Choroid plexus epithelial cell (primary cell): Measurements from ENCODE around the gene VTI1B.
A peak's percentile ranks its signal among the peaks of the same experiment; 100 is the strongest.

Experiments
- DNase-seq: peaks from one replicate; pipeline ENCODE4 v3.0.0-alpha.2; 2010; ENCODE audit warnings: low read depth
- H3K4me3 ChIP-seq: 2 replicates; pipeline ENCODE4 v1.5.1; 2011; ENCODE audit warnings: low read depth, mild to moderate bottlenecking, control low read depth, low read length, moderate library complexity
- CTCF ChIP-seq: conservative IDR thresholded peaks from 2 replicates; pipeline ENCODE4 v1.5.1; 2011; ENCODE audit warnings: low read depth, mild to moderate bottlenecking, control low read depth, inconsistent platforms, low read length, moderate library complexity

The VTI1B gene

GRCh38 chr14:67599698-67600561 is 74.5 kb downstream of the VTI1B start, which contains the start of gene PIGH:
PIGH (minus strand) TSS chr14:67600268; CDS start chr14:67600203, 65 bp downstream.
- peak; percentile 52 for TF ChIP-seq CTCF
- DNase-seq, result peak; percentile 89
- H3K4me3 ChIP-seq, result peak within 1 kb of the TSS; percentile 95
